NB4 (cell line): ENCODE measurements around the gene ACP5.

Experiments used
- CTCF ChIP-seq: IDR thresholded peaks from one replicate; pipeline ENCODE4 v1.5.1; 2012; ENCODE audit warnings: low read depth, low read length
- POLR2A ChIP-seq: IDR thresholded peaks from 2 replicates; pipeline ENCODE4 v1.6.1; 2011; ENCODE audit warnings: mild to moderate bottlenecking; ENCODE audit not compliant: insufficient read length; ENCODE audit errors: extremely low read depth

GRCh38 chr19:11596156-11596555, 18.7 kb upstream of the ACP5 start:
- TF ChIP-seq CTCF (no peak), POLR2A (no peak)
